Activated CD4-positive, alpha-beta T cell treated with anti-CD3 and anti-CD28 coated beads for 4 hours (primary cell): ENCODE data around the gene RABAC1.
"Not testable (repeated sequence)": the region's sequence is repeated elsewhere in the genome, so short reads cannot be mapped to it uniquely, and the experiment has no call there.

Experiments used
- DNase-seq, 2 donors: peaks; one replicate each; pipeline ENCODE4 v3.0.0-alpha.2; 2020

RABAC1 gene, protein sequence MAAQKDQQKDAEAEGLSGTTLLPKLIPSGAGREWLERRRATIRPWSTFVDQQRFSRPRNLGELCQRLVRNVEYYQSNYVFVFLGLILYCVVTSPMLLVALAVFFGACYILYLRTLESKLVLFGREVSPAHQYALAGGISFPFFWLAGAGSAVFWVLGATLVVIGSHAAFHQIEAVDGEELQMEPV

DNA sequence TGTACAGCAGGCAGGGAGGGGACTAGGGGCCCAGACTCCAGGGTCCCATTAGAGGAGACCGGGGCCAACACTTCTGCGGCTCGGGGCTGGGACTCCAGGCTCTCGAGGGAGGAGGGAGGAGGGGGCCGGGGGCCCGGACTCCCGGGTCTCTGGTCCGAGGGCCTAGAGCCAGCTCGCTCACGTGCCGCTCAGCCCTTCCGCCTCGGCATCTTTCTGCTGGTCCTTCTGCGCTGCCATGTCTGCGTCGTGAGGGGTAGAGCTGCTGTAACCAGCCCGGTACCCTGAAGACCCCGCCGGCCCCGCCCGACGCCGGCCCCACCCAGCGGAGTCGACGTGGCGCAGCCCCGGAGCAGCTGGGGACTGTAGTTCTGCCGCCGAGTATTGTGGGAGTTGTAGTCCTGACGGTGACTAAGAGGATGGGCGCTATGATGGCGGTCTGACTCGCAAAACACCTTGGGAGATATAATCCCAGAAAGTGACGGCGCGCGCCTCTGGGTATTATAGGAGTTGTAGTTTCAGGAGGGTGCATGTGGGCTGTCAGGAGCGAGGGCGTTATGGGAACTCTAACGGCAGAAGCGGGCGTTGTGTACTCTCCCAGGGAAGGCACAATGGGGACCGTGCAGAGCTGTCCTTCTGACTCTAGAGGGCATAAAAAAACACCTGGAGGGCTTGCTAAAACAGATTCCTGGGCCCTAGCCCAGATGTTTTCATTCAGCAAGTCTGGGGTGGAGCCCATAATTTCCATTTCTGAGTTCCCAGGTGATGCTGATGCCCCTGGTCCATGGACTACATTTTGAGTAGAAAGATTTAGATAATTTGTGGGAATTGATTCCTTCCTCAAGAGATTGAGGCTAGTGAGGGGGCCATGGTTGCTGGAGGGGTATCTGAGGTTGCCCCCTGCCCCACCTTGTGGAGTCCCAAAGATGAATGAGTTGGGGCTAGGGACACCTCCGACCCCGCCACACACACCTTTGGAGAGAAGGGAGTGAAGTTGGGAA lies at the start of gene RABAC1:
RABAC1 (minus strand) TSS at position 266 of the 998 bp plus-strand sequence; CDS start at position 237, 29 bp downstream.
- peak; percentile 84 to 87 for DNase-seq

DNA sequence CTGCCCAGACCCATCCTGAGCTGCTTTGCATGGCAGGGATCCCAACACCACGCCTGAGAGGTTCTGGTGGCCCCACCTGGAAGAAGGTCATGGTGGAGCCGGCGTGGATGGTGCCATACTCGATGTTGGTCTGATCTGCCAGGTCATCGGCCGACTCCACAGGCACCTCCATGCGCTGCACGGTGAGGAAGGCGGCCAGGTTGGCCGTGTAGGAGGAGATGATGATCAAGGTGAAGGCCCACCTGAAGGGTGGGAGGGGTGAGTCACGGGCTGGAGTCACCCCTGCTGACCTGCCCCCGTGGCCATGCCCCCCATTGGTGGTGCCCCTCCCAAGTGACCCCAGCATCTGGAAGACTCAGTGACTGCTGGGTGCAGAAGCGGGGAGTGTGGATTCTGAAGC lies 47.4 kb upstream of the RABAC1 start:
- DNase-seq, result no peak

DNA sequence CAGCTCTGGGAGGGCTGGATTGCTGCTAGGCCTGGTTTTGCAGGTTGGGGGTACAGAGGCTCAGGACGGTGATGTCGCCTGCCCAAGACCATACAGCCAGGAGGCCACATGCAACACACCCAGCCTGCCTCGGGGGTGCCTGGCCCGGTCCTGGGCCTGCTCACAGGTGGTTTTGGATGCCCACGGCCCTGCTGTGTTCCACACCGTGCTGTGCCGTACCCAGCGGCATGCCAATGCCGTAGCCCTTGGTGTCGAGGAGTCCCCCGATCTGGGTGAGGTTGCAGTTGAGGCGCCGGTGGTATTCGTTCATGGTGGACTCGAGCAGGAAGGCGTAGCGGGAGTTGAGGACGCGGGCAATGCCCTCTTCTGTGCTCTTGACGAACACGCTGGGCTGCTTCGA lies 46.4 kb upstream of the RABAC1 start:
- DNase-seq, result no peak

DNA sequence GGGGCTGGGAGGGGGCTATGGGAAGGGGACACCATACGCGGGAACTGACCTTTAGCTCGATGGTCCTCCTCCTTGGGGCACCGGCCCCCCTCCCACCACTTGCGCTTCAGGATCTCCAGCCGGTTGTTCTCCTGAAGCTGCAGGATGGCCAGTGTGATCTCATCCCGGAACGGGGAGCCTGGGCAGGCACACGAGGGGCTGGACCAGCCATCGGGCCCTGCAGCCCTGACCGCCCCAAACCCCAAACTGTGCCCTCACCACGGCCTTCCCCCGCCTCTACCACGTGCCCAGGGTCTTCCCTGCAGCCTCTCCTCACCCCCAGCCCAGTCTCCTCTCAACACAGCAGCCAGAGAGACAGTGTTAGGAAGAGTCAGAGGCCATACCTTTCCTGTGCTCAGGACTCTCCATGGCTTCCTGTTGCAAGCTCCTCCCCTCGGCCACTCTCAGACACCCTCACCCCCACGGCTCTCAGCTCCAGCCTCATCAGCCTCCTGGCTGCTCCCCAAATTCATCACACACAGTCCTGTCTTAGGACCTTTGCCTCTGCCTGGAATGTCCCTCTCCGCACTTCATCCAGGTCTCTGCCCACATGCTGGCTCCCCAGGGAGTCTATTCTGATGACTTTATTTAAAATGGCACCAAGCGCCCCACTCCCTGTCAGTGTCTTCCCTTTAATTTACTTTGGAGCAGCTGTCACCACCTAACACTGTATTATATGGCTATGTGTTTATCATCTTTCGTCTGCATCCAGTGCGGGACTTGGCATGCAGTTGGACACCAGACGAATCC lies 44.6 kb upstream of the RABAC1 start:
- DNase-seq, result no peak

DNA sequence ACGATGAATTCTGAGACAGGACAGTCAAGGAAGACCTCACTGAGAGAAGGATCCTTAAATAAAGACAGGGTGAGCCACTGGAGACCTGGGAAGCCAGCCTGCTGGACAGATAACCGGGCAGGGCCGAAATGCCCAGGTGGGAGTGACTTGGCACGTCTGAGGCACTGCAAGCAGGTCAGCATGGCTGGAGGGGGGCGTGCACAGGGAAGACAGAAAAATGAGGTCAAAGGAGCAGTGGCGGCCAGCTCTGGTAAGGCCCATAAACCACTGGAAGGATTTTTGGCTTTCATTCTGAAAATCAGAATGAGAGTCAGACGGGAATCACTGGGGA lies 40.7 kb upstream of the RABAC1 start:
- no peak for DNase-seq

DNA sequence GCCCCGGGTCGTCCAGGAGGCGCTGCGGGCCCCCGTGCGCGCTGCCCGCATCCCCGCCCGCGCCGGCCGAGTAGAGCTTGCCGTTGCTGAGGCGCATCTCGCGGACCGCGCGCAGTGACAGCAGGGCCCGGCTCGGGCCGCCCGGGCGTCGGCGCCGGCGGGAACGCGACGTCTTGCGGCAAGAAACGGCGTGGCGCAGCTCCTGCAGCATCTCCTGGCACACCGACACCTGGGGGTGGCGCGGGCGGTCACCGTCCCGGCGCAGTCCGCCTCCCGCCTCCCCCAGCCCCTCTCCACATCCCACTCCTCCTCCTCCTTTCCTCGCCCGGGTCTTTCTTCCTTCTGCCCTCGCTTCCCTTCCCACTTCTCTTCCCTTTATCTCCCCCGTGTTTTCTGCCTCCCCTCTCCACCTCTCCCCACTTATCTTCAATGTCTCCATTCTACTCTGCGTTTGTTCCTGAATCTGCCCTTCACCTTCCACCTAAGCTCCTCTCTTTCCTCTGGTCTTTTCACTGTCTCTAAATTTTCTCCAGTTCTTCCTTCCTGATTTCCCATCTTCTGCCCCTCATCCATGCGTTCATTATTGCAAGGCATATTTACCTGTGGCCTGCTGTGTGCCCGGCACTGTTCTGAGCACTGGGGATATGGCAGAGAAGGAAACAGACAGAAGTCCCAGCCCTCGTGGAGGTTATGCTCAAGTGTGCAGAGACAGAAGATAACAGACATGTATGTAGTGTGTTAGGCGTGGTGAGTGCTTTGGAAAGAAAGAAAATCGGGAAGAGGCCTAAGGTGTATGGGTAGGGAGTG lies 40.2 kb upstream of the RABAC1 start:
- DNase-seq, result no peak

DNA sequence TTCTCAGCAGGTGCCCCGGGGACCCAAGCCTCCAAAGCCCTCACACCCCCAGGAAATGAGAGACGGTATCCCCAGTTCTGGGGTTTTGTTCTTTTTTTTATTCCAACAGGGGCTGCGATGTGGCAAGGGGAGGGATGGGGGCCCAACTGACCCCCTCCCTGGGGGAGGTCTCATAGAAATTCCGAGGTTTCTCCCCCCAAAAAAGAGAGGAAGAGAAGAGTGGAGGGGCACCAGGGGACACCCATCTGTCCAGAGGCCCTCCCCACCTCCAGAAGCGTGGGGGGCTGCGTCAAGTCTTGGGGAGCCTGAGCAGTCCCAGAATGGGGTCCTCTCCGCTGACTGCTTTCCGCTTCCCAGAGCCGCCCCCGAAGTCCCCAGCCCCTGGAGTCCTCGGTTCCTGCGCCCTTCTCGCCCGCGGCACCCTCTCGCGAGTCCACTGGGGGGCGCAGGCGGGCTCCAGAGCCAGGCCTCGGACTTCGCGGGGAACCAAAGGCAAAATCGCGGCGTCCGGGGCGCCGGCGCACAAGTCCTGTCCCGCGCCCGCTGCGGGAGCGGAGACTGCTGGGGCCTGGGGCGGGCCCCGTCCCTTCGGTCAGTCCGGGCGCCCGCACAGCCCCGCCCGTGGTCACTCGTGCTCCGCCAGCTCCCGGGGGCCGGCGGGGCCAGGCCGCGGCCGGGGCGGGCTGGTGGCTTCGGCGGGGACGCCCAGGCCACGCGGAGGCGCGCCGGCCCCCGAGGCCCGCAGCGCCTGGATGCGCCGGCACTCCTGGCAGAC lies 39.3 kb upstream of the RABAC1 start:
- no peak for DNase-seq

DNA sequence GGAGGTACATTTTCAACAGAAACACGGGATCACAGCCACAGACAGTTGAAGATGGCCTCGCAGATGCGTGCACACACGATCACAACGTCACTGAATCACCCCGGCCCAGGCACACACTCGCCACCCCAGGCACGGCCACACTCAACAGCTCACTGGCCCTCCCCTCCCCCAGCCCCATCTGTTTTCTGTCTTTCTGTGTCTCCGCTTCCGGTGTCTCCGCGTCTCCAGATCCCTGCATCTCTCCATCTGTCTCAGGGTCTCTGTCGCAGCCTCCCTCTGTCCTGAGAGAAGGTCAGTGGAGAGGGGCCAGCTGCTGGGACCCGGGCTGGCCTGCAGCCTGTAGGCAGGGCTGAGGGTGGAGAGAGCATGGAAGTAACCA lies 38.7 kb upstream of the RABAC1 start:
- no peak for DNase-seq

DNA sequence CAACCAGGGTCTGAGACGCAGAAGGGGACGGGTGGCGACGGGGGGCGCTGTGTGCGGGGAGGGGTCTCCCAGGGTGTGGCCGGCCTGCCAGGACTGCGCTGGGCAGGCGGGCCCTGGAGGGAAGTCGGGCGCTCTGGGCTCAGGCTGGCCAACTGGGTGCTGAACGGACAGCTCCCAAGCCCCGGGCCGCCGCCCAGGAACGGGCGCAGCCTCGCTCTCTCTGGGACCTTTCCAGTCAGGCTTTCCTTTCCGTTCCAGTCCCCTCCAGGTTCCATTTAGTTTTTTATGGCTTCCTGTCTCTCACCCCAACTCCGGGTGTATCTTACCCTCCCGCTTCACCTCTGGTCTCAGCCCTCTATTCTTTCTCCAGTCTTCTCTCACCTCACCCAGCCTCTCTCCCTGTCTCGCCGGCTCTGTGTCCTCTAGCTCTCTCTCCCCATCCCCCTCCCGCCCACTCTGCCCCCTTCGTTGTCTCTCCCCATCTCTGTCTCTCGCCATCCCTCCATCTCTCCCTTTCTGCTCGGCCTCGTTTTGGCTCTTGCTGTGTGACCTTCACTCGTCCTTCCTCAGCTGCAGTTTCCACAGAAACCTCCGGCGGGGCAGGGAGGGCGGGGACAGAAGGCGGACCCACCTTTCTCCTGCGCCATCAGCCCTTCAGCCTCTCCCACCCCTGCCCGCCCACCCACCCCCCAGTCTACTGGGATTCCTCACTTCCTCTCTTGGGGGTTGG lies 38.2 kb upstream of the RABAC1 start:
- peak; percentile 13 to 25 for DNase-seq

DNA sequence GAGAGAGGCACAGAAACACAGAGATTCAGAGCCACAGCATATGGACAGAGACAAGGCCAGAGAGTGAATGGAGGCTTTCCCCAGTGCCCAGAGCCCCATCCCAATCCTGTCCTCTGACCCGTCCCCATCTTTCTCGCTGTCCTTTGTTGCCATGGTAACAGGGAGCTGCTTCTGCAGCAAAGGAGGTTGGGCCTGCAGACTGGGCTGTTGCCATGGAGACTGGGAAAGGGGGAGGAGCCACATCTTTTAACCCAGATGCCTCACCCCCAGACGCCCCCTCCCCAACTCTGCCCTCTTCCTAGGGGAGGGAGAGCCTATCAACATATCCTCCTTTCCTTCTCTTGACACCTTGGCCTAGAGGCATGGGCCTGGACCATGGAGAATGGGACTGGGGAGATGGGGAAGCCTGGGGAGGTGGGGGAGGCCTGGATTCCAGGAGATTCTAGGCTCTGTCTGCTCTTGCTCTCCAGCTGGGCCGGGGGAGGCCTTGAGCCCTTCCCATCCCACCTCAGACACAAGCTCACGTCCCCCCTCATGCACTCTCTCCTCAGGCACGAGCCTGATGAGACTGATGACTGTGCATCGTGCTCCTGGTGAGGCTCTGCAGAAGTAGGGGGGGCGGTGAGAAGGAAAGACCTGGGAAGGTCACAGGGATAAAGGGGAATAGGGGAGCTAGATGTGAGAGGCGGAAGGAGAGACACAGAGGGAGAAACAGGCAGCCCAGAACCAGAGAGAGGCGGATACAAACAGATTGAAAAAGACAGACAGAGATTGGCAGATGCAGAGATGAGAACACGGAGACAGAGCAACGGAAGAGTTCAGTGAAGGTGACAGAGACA lies 37.1 kb upstream of the RABAC1 start:
- no peak for DNase-seq

DNA sequence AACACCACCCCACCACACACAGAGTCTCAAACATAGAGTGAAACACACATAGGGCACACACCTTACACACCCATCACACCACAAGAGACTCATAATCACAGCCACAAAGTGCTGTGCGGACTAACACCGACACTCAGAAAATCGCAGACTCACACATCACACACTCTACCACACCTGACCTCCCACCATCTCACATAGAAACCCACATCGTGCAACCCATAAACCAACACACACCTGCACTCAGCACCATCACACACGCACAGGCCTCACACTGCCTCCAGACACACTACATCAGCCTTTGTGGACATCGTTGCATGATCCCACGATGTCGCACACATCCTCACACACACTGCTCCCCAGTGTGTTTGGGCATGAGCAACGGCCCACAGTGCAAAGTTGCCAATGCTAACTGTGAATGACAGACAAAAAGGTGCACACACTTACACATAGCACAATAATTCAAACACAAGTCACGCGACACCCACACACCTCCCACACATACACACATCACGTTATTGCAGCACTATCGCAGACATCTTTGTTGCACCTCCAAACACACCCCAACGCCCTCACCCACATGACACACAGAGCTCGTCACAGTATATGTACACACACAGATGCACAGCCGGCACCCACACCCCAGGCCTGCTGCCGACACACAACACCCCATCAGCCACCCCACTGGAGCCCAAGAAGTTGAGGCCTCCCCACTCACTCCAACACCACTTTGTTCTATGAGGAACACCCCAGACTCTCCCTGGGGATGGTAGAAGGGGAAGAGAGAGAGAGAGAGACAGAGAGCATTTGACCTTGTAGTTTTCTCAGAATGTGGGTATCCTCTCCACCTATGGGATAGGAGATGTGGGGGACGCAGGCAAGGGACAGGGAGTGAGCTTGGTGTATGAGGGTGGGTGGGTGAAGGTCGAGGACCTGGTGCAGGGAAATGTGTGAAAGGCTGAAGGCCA lies 36.2 kb upstream of the RABAC1 start:
- DNase-seq, result no peak

DNA sequence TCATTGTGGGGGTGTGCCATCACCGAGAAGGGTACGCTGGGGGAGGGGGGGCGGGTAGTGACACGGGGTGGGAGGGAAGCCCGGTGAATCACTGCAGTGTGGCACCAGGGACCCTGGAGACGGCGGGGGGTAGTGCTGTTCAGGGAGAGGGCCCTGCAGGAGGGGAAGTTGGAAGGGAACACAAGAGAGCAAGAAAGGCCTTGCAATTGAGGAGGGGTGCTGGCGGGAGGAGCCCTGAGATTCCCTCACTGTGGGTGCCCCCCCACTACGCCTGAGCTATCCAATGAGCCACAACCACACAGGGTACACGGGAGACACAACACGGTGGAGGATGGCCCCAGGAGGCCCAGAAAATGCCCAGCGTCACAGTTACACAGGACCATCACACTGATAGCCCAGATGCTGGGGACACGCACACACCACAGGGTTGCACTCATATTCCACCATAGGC lies 35.4 kb upstream of the RABAC1 start:
- peak; percentile 31 to 45 for DNase-seq

DNA sequence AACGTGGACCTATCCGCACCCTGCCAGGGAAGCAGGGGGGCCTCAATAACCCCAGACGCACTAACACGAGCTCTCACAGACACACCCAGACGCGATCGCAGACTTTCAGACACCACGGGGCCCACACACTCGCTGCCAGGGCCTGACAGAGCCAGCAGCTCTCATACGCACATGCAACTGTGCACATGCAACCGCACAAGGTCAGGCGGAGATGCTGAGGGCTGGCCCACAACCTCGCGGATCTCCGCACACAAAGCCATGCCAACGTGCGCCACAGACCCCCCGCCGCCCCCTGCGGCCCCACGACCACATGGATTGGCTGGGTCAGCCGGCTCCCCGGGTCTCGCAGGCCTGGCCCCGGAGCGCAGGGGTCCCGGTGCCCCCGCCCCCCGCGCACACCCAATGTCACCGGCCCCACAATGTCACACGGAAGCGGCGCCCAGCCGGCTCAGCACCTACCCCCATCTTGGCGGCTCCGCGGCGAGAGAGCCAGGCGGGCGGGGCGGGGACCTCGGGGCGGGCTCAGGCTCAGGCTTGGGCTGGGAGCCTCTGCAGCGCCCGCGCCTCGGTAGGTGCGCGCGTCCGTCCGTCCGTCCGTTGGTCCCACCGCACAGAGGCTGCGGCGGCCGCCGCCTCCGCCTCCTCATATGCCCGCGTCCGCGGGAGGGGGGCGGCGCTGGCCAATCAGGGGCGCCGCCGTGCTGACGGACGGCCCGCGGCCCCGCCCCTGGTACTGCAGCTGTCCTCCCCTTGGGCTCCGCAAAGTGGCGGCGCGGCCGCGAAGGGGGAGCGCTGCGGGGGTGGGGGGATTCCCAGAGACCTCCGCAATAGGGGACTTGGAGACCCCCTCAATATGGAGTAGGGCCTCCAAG lies 34.7 kb upstream of the RABAC1 start, which contains the start of gene ATP1A3:
ATP1A3 (minus strand) TSS at position 619 of the 872 bp plus-strand sequence; CDS start at position 465, 154 bp downstream.
- peak; percentile 50 to 52 for DNase-seq

DNA sequence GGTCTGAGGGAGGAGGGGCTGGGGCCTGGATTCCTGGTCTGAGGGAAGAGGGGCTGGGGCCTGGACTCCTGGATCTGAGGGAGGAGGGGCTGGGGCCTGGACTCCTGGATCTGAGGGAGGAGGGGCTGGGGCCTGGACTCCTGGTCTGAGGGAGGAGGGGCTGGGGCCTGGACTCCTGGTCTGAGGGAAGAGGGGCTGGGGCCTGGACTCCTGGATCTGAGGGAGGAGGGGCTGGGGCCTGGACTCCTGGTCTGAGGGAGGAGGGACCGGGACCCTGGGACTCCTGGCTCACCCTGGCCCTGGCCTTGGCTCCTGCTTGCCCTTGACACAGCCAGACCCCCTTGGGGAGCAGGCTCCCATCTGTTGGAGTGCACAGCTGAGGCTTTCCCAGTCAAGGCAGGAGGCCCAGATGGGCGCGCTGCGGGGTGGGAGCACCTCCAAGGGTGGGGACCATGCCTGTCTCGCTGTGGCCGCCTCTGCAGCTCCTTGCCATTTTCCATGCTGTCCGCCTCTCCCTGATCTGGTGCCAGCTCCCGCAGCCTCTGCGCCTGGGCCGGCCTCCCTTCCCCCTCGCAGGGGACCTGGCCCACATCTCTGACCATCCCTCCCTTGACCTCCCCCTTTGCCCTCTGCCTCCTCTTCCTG lies 32.9 kb upstream of the RABAC1 start:
- DNase-seq, result not testable (repeated sequence)

DNA sequence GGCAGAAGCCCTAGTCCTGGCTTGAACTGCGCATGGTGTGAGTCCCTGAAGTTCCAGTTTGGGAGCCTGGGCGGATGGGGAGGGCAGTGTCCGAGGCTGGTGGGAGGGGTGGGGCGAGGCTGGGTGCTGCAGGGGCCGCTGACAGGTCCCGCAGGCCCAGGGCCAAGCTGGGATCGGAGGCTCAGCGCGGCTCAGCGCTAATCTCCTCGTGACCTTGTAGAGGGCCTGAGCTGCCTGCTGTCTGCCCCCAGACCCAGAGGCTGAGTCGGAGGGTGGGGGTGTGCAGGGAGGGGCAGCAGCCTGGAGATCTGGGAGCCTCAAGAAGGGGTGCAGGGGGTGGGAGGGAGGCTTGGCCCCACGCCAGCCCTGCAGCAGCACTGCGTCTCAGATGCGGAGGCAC lies 31.9 kb upstream of the RABAC1 start:
- no peak for DNase-seq

DNA sequence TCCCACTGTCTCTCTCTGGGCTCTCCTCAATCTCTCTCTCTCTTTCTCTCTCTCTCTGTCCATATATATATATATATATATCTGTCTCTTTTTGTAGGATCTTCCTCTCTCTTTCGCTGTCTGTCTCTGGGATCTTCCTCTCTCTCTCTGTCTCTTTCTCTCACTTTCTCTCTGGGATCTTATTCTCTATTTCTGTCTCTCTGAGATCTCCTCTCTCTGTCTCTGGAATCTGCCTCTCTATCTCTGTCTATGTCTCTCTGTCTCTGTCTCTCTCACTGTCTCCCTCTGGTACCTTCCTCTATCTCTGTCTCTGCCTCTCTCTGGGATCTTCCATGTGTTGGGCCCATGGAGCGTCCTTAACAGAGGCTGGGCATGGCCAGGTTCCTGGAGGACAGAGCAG lies 31.5 kb upstream of the RABAC1 start:
- no peak for DNase-seq

DNA sequence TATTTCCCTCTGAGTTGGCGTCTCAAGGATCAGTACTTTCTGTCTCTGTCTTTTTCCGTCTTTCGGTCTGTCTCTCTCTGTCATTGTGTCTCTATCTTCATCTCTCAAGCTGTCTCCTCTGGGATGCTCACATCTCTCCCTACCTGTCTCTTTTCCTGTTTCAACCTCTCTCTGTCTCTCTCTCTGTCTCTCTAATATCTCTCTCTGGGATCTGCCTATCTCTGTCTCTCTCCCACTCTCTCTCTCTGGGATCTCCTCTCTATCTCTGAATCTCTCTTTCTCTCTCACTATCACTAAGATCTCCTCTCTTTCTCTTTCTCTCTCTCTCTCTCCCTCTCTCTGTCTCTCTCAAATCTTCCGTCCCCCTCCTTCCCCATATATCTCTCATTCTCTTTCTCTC lies 30.9 kb upstream of the RABAC1 start:
- DNase-seq, result no peak
